Natural killer cell (primary cell): Measurements from ENCODE around the gene CHAF1B. TPM values are rescaled to one million over a fixed set of nuclear protein-coding genes. Genes with fewer than 3 reads are reported as not detected.
A peak's percentile ranks its signal among the peaks of the same experiment; 100 is the strongest.

ENCODE experiments used
- ATAC-seq, 3 donors: fragments of 150-1000 bp in 2 of 3; fragments of 200-7000 bp in 1 of 3; cut with Tn5 transposase; 1 replicate in 1 of 3; 2 replicates in 2 of 3; pipeline ENCODE4 v1.10.0; 2021; ENCODE audit warnings: mild to moderate bottlenecking in 2 of 3, moderate library complexity in 2 of 3
- DNase-seq, 2 donors: peaks; one replicate each; pipeline versions ENCODE4 v3.0.0 to v3.0.0-alpha.2; 2013 to 2021; ENCODE audit warnings: mixed read lengths in 1 of 2
- H3K27ac ChIP-seq: one replicate; pipeline ENCODE4 v1.5.1; 2013; ENCODE audit warnings: mild to moderate bottlenecking, low read length
- H3K27me3 ChIP-seq: one replicate; pipeline ENCODE4 v1.6.1; 2013; ENCODE audit warnings: low read length; ENCODE audit not compliant: control insufficient read depth, insufficient read depth
- H3K36me3 ChIP-seq: one replicate; pipeline ENCODE4 v1.6.1; 2013; ENCODE audit warnings: low read length; ENCODE audit not compliant: control insufficient read depth, insufficient read depth
- H3K4me1 ChIP-seq: one replicate; pipeline ENCODE4 v1.6.1; 2013; ENCODE audit warnings: low read length; ENCODE audit not compliant: control insufficient read depth, insufficient read depth
- H3K4me3 ChIP-seq: one replicate; pipeline ENCODE4 v1.5.1; 2013; ENCODE audit warnings: low read length
- H3K9me3 ChIP-seq: one replicate; pipeline ENCODE4 v1.6.1; 2013; ENCODE audit warnings: low read length; ENCODE audit not compliant: control insufficient read depth, insufficient read depth
- H3K27ac Mint-ChIP-seq, 2 donors: one replicate each; pipeline ENCODE4 v1.8.0; 2022; ENCODE audit warnings: mild to moderate bottlenecking in 2 of 2, mixed read lengths in 2 of 2, moderate library complexity in 1 of 2
- H3K27me3 Mint-ChIP-seq, 2 donors: one replicate each; pipeline ENCODE4 v1.8.0; 2022; ENCODE audit warnings: low read depth in 2 of 2, mixed read lengths in 2 of 2
- H3K36me3 Mint-ChIP-seq: one replicate; pipeline ENCODE4 v1.8.0; 2022; ENCODE audit warnings: mixed read lengths
- H3K4me1 Mint-ChIP-seq, 2 donors: one replicate each; pipeline ENCODE4 v1.8.0; 2022; ENCODE audit warnings: mixed read lengths in 2 of 2
- H3K4me3 Mint-ChIP-seq: one replicate; pipeline ENCODE4 v1.8.0; 2022; ENCODE audit warnings: mild to moderate bottlenecking, moderate library complexity, mixed read lengths
- H3K9me3 Mint-ChIP-seq, 2 donors: one replicate each; pipeline ENCODE4 v1.8.0; 2022; ENCODE audit warnings: mixed read lengths in 2 of 2
- CTCF ChIP-seq: fragments of 200-600 bp; IDR thresholded peaks from one replicate; pipeline ENCODE4 v1.8.0; 2022; ENCODE audit warnings: antibody characterized with exemption
- WGBS: methylation state at CpG from one replicate; pipeline ENCODE4 v1.1.7; 2013; ENCODE audit warnings: missing lambda C conversion rate; ENCODE audit not compliant: insufficient coverage; 5-methylcytosine and 5-hydroxymethylcytosine counted together
- intact Hi-C: fragments of 100-400 bp; cut with micrococcal nuclease; formaldehyde crosslinking; loops from one replicate; pipeline ENCODE4 v1.14.2; 2022
- total RNA-seq, 4 donors: library from RNA; stranded (reverse); fragments of 120-200 nt in 1 of 4; gene quantifications; one replicate each; pipeline versions ENCODE4 v1.2.3 to v1.2.4, GENCODE V29; 2013 to 2022

CHAF1B gene
- total RNA-seq, 3 donors from 2014 or later (not counting 1 experiment from before 2014, with no cell fraction given) = 7.6 to 7.9 (median 7.7) TPM

- Histone ChIP-seq H3K9me3 (no peaks in the 10 kb centered on the region), H3K4me3 (no peak overlapping the region), H3K4me1 (peaks cover 20% of the 10 kb centered on the region), H3K27me3 (no peaks in the 10 kb centered on the region), H3K36me3 (peaks cover 3% of the 10 kb centered on the region), H3K27ac (no peak overlapping the region)
- WGBS = 97% methylated on average over 14 of the region's 14 CpGs
- TF ChIP-seq CTCF = no peak
- H3K36me3 Mint-ChIP-seq = peaks cover 6% of the 10 kb centered on the region
- intact Hi-C loops = no loop called here
- H3K27me3 Mint-ChIP-seq = no peaks in the 10 kb centered on the region
- H3K9me3 Mint-ChIP-seq = no peaks in the 10 kb centered on the region
- H3K27ac Mint-ChIP-seq = no peak overlapping the region
- no peak overlapping the region for H3K4me3 Mint-ChIP-seq
- DNase-seq (no peak), ATAC-seq (no peak)
- peaks cover 24 to 30% of the 10 kb centered on the region in 2 donors for H3K4me1 Mint-ChIP-seq
These were observed 34.0 kb downstream of the CHAF1B start for GRCh38 chr21:36419241-36419640.

- Mint-ChIP-seq H3K27ac (peak overlapping the region in 1 of 2 donors; percentile 54), H3K27me3 (no peaks in the 10 kb centered on the region), H3K4me3 (no peak overlapping the region), H3K9me3 (no peaks in the 10 kb centered on the region), H3K36me3 (peaks cover 6% of the 10 kb centered on the region), H3K4me1 (peaks cover 24 to 33% of the 10 kb centered on the region in 2 donors)
- DNase-seq (peak; percentile 51 to 56), ATAC-seq (peak; percentile 60 to 85 (median 84))
- no peak overlapping the region for H3K4me3 ChIP-seq
- peaks cover 20% of the 10 kb centered on the region for H3K4me1 ChIP-seq
- H3K27ac ChIP-seq = no peak overlapping the region
- WGBS = 51% methylated on average over 8 of the region's 8 CpGs
- intact Hi-C loops = loop anchor here (1.0 to 5.0 kb wide), 2 partner anchors 169 to 507 kb away; no protein-coding TSS in a partner anchor
- TF ChIP-seq CTCF = peak; percentile 71
- no peaks in the 10 kb centered on the region for H3K27me3 ChIP-seq
- H3K36me3 ChIP-seq = peaks cover 3% of the 10 kb centered on the region
- H3K9me3 ChIP-seq = no peaks in the 10 kb centered on the region
These were observed 34.8 kb downstream of the CHAF1B start for GRCh38 chr21:36419996-36420395.

GRCh38 chr21:36420571-36421339 lies 35.6 kb downstream of the CHAF1B start:
- no peak for TF ChIP-seq CTCF
- Mint-ChIP-seq H3K4me1 (peaks cover 24 to 33% of the 10 kb centered on the region in 2 donors), H3K4me3 (no peak overlapping the region), H3K27me3 (no peaks in the 10 kb centered on the region), H3K36me3 (peaks cover 6% of the 10 kb centered on the region), H3K27ac (peak overlapping the region in 1 of 2 donors; percentile 54), H3K9me3 (no peaks in the 10 kb centered on the region)
- DNase-seq (no peak), ATAC-seq (no peak)
- H3K36me3 ChIP-seq = peaks cover 3% of the 10 kb centered on the region
- intact Hi-C loops = loop anchor here (1.0 to 5.0 kb wide), 2 partner anchors 169 to 507 kb away; no protein-coding TSS in a partner anchor
- H3K27ac ChIP-seq = no peak overlapping the region
- peaks cover 20% of the 10 kb centered on the region for H3K4me1 ChIP-seq
- no peaks in the 10 kb centered on the region for H3K9me3 ChIP-seq
- no peaks in the 10 kb centered on the region for H3K27me3 ChIP-seq
- 88% methylated on average over 18 of the region's 18 CpGs for WGBS
- H3K4me3 ChIP-seq = no peak overlapping the region
